ENCODE measurements around the gene STOML1.

- TF ChIP-seq CTCF (IDR thresholded peaks at IDR 0.05 in 8 of 11, conservative IDR thresholded peaks at IDR 0.05 in 3 of 11), result no peak
- TF ChIP-seq POLR2AphosphoS5 (IDR thresholded peaks at IDR 0.05), result no peak
These were observed 3.0 kb upstream of the STOML1 start for GRCh38 chr15:73994912-73995622.

Measured in spleen (tissue), 7 donors.